HK-2 (cell line): ENCODE measurements around the gene RBM26.

Source experiments
- DNase-seq: peaks from one replicate; pipeline ENCODE4 v3.0.0-alpha.2; 2018; ENCODE audit not compliant: unreplicated experiment

The RBM26 gene

DNA sequence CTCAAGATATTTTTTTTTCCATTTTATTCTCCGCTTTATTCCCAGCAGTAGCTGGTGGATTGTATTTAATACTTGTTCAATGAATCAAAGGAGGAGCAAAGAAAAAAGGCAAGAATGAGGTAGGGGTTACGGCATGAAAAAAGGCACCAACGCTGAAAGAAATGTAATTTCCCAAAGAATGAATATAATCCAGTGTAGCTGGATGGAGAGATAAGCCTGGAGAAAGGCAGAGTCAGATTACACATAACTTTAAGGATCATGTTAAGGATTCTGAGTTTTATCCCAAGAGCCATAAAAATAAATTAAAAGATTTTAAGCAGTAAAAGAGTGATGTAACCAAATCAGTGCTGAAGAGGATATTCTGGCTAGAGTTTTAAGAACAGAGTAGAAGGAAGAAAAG, 67.7 kb downstream of the RBM26 start:
- no peak for DNase-seq

DNA sequence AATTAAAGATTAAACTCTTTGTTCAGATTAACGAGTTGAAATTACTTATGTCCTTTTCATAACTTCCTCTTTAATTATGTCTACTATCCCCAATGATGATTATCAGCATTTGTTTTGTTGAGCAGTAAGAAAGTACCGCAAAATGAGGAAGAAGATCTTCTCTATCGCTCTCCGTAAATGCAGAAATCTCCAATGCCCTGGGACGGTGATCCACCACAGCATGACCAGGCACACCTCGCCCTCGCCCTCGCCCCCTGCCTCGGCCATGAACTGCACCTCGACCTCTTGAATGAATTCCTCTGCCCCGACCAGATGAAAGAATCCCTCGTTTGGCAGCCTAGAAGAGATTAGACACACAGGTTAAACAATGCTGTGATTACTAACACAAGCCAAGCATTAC, 69.1 kb downstream of the RBM26 start:
- DNase-seq, result no peak

- DNase-seq, result no peak
Observed at GRCh38 chr13:79328510-79328909, 77.5 kb downstream of the RBM26 start.

GRCh38 chr13:79320433-79320832, 85.6 kb downstream of the RBM26 start:
- no peak for DNase-seq

GRCh38 chr13:79318664-79319063, 87.4 kb downstream of the RBM26 start:
- no peak for DNase-seq

- DNase-seq, result no peak
Observed at GRCh38 chr13:79317856-79318255, 88.2 kb downstream of the RBM26 start.

GRCh38 chr13:79314652-79315051, 91.4 kb downstream of the RBM26 start:
- no peak for DNase-seq

DNA sequence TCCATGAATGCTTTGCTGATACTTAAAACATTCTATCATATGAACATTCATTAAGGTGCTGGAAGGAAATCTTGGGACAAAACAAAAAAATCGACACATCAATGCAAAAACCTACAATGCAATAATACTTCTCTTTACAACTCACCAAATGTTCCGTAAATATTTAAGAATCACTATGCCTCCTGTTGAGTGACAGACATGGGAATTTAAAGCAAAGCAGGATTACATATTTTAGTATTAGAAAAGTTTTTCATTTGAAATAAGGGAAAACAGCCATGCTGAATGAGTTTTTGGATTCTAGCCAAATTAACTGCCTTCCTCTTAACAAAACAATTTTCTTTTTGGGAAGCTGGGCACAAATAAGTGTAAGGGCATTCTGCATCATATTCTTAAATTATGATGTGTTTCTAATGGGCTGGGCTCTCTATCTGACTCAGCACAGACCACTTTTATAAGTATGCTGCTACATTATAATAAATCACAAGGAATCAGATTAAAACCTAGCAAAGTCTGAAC, 93.7 kb downstream of the RBM26 start:
- DNase-seq, result no peak

GRCh38 chr13:79311386-79311785, 94.7 kb downstream of the RBM26 start:
- DNase-seq, result no peak

DNA sequence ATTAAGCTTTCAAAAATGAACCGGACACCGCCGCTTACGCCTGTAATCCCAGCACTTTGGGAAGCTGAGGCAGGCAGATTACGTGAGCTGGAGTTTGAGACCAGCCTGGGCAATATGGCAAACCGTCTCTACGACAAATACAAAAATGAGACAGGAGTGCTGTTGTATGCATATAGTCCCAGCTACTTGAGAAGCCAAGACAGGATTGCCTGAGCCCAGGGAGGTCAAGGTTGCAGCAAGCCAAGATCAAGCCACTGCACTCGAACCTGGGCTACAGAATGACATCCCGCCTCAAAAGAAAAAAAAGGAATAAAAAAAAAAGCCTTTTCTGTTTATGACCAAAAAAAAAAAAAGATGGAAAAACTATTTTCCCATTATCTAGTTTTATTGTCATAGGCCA, 96.4 kb downstream of the RBM26 start:
- no peak for DNase-seq

GRCh38 chr13:79307866-79308298, 98.2 kb downstream of the RBM26 start:
- no peak for DNase-seq

- DNase-seq, result no peak
Observed at GRCh38 chr13:79307433-79307861, 98.6 kb downstream of the RBM26 start.

DNA sequence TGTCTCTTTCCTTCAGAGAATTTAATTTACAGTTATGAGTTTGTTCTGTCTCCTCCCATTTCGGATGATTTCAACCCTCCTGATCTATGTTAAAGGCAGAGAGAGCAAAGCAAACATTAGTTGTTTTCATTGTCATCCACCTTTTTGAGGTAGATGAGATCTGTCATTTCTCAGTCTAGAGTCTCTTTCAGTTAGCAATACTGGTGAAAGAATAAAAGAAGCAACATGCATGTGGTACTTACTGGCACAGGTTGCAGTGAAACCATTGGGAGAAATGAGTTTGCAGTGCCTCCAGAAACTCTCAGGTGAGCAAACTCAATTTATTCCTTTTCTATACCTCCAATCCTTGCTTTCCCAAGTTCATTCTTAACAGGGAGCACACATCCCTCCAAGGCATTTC, 99.4 kb downstream of the RBM26 start:
- DNase-seq, result no peak

- DNase-seq, result no peak
Observed at GRCh38 chr13:79297128-79297527, 108.9 kb downstream of the RBM26 start.

- DNase-seq, result no peak
Observed at GRCh38 chr13:79295906-79296706, 109.9 kb downstream of the RBM26 start.

GRCh38 chr13:79290595-79291244, 115.3 kb downstream of the RBM26 start:
- no peak for DNase-seq

DNA sequence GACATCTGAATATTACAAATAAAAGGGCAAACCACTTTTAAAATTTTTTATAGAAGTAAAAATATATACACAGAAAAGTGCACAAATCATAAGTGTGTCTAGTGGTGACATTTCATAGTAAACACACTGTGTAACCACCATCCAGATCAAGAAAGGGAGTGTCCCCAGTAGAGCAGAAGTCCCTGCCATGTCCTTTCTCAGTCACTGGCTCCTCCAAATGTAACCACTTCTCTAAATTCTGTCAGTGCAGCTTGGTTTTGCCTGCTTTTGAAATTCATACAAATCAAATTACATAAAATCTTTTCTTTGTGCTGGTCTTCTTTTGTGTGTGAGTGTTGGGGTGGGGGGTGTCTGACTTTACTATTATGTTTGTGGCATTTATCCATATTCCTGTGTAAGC, 116.5 kb downstream of the RBM26 start:
- DNase-seq, result no peak

GRCh38 chr13:79287939-79288795, 117.9 kb downstream of the RBM26 start:
- DNase-seq, result no peak

DNA sequence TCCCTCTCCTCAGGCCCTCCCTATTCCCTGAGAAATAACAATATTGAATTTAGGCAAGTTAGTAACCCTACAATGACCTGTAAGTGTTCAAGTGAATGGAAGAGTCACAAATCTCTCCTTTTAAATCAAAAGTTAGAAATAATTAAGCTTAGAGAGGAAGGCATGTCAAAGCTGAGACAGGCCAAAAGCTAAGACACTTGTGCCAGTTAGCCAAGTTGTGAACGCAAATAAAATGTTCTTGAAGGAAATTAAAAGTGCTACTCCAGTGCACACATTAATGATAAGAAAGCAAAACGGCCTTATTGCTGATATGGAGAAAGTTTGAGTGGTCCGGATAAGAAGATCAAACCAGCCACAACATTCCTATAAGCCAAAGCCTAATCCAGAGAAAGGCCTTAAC, 120.9 kb downstream of the RBM26 start:
- DNase-seq, result no peak

DNA sequence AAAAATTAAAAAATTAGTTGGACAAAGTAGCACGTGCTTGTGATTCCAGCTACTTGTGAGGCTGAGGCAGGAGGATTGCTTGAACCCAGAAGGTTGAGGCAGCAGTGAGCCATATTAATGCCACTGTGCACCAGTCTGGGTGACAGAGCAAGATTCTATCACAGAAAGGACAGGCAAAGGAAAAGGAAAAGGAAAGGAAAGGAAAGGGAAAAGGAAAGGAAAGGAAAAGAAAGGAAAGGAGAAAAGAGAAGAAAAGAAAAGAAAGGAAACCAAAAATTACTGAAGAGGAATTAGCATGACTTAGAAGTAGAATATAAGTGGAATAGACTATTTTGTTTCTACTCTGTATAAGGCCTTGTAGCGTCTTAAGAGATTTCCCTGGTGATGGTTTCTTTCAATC, 122.3 kb downstream of the RBM26 start:
- DNase-seq, result no peak

DNA sequence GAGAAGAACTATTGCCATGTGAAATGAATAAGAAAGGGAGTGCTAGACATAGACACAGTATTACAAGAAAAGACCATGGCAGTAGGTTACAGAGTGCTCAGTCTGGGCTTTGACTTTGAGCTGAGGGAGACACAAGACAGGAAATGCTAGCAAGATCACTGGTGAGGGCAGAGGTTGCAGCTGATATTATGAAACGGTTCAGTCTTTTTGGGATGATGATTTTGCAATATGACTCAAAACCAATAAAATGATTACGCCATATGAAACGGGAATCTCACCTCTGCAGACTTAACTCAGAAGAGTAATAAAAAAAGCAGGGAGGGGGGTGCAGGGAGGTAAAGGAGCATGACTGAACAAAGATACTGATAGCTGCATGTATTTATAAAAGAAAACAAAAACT, 123.1 kb downstream of the RBM26 start:
- no peak for DNase-seq

DNA sequence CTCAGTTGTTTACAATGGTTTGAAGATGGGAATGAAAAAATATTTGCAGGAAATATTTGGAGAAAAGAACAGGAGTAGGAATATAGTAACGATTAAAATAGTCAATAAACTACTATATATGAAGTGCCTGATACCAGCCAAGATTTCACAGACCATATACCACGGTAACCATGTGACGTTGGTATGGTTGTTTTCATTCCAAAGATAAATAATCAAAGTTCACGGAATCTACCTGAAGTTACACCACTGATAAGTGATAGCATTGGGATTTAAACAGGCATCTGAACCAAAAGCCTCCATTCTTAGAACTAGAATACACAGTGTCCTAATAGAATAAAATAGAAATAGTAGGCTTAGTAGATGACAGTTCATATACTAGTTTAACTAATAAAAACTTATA, 123.5 kb downstream of the RBM26 start:
- no peak for DNase-seq
